Endothelial cell of umbilical vein (primary cell): Measurements from ENCODE around the gene DAZAP1. TPM values are rescaled to one million over a fixed set of nuclear protein-coding genes. Genes with fewer than 3 reads are reported as not detected.

Source experiments
- BruUV-seq: library from RNA; stranded (reverse); fragments of 400-500 nt; replicated peaks from 2 replicates; lab custom pipeline; 2021; lab: Mats Ljungman, UMichigan
- CTCF ChIA-PET: fragments of 300-600, 350-600 bp; sonication (Branson Sonifier 250); formaldehyde crosslinking; loops from one replicate; lab custom pipeline; 2021; ENCODE audit warnings: antibody characterized with exemption, inconsistent platforms; lab: Charles Lee
- POLR2A ChIA-PET: fragments of 300-600, 350-600 bp; sonication (Branson Sonifier 250); formaldehyde crosslinking; loops from one replicate; lab custom pipeline; 2021; ENCODE audit warnings: antibody characterized with exemption, inconsistent platforms; lab: Charles Lee
- DNase-seq: peaks from one replicate; pipeline ENCODE4 v3.0.0-alpha.2; 2011; ENCODE audit warnings: low read depth, low spot score
- FAIRE-seq: peaks from 2 replicates; lab custom pipeline; 2011; peaks lifted over from hg19 to GRCh38; lab: Jason Lieb, UNC
- H2AFZ ChIP-seq: 2 replicates; pipeline ENCODE4 v1.6.0; 2012; ENCODE audit warnings: low read depth, low read length, control low read depth, inconsistent platforms
- H3K27ac ChIP-seq: 2 replicates; pipeline ENCODE4 v1.5.1; 2011; ENCODE audit warnings: low read depth, mild to moderate bottlenecking, control low read depth, low read length, moderate library complexity; ENCODE audit not compliant: insufficient read depth
- H3K27me3 ChIP-seq, 2 experiments: 2 replicates each; pipeline versions ENCODE4 v1.6.0 to v1.6.1; 2011; ENCODE audit warnings: low read length in 2 of 2, mixed read lengths in 1 of 2; ENCODE audit not compliant: control insufficient read depth in 2 of 2, insufficient read depth in 2 of 2
- H3K36me3 ChIP-seq, 2 experiments: 2 replicates in 1 of 2; 3 replicates in 1 of 2; pipeline ENCODE4 v1.5.1; 2011; ENCODE audit warnings: low read length in 2 of 2, mild to moderate bottlenecking in 1 of 2, moderate library complexity in 1 of 2; ENCODE audit not compliant: control insufficient read depth in 2 of 2, insufficient read depth in 2 of 2; ENCODE audit errors: extremely low read depth in 1 of 2
- H3K4me1 ChIP-seq: 3 replicates; pipeline ENCODE4 v1.5.1; 2011; ENCODE audit warnings: mild to moderate bottlenecking, low read length; ENCODE audit not compliant: control insufficient read depth, insufficient read depth; ENCODE audit errors: extremely low read depth
- H3K4me2 ChIP-seq: 2 replicates; pipeline ENCODE4 v1.6.1; 2011; ENCODE audit warnings: low read length, control low read depth, mixed read lengths; ENCODE audit not compliant: insufficient read depth
- H3K4me3 ChIP-seq, 3 experiments: fragments of 200-600 bp in 1 of 3; sonication (generic), shearing (Covaris generic) in 1 of 3; replicated peaks in 1 of 3; 2 replicates each; pipeline ENCODE4 v1.5.1; 2011 to 2016; ENCODE audit warnings: control low read depth in 3 of 3, low read length in 3 of 3, mild to moderate bottlenecking in 2 of 3, inconsistent platforms in 1 of 3, low read depth in 1 of 3, moderate library complexity in 1 of 3; ENCODE audit not compliant: insufficient read depth in 1 of 3
- H3K79me2 ChIP-seq: 2 replicates; pipeline ENCODE4 v1.6.0; 2012; ENCODE audit warnings: low read length, inconsistent platforms; ENCODE audit not compliant: control insufficient read depth, insufficient read depth
- H3K9ac ChIP-seq: replicated peaks from 2 replicates; pipeline ENCODE3; 2011; ENCODE audit warnings: low read length, control low read depth; ENCODE audit not compliant: insufficient read depth; ENCODE audit errors: extremely low read depth
- H3K9me1 ChIP-seq: replicated peaks from 3 replicates; pipeline ENCODE4 v1.6.0; 2011; ENCODE audit warnings: mild to moderate bottlenecking, low read length; ENCODE audit not compliant: control insufficient read depth, insufficient read depth; ENCODE audit errors: extremely low read depth
- H3K9me3 ChIP-seq: replicated peaks from 2 replicates; pipeline ENCODE4 v1.5.1; 2012; ENCODE audit warnings: low read length, inconsistent platforms; ENCODE audit not compliant: control insufficient read depth, insufficient read depth
- H4K20me1 ChIP-seq: replicated peaks from 2 replicates; pipeline ENCODE3; 2011; ENCODE audit warnings: mild to moderate bottlenecking, low read length; ENCODE audit not compliant: control insufficient read depth, insufficient read depth; ENCODE audit errors: extremely low read depth
- EZH2 ChIP-seq: IDR thresholded peaks from 2 replicates; pipeline ENCODE4 v1.6.1; 2012; ENCODE audit warnings: borderline replicate concordance, low read depth, mild to moderate bottlenecking, moderate library complexity, low read length, inconsistent platforms; ENCODE audit not compliant: severe bottlenecking
- POLR2AphosphoS5 ChIP-seq: IDR thresholded peaks from 2 replicates; pipeline ENCODE4 v1.6.1; 2012; ENCODE audit warnings: low read depth, mild to moderate bottlenecking, control low read depth, low read length, moderate library complexity; ENCODE audit not compliant: insufficient read depth
- dilution Hi-C: fragments of 300-500 bp; cut with MboI; formaldehyde crosslinking; loops from one replicate; pipeline ENCODE4 v1.15.0; 2019; ENCODE audit warnings: low sequenced_read_pairs; ENCODE audit not compliant: extremely low pct_ligation_motif_present
- intact Hi-C: fragments of 100-400 bp; cut with micrococcal nuclease; formaldehyde crosslinking; loops from one replicate; pipeline ENCODE4 v1.10.0; 2022
- polyA plus RNA-seq, 4 experiments: library from polyadenylated mRNA; depleted of rRNA in 3 of 4; stranded (reverse) in 3 of 4; unstranded in 1 of 4; fragments of >200 nt; gene quantifications; 2 replicates each; pipeline versions ENCODE4 v1.2.1 to v1.2.3, GENCODE V29; 2011 to 2012; ENCODE audit warnings: missing spikeins in 1 of 4
- total RNA-seq: library from RNA; stranded (reverse); gene quantifications from 2 replicates; pipeline ENCODE4 v1.2.3, GENCODE V29; 2021
- TF ChIP-seq, protein P1 (sequence below): IDR thresholded peaks from 2 replicates; pipeline ENCODE4 v1.6.1; 2011; ENCODE audit not compliant: insufficient read depth, insufficient read length
- TF ChIP-seq, protein P2 (sequence below), 2 donors: IDR thresholded peaks; 1 replicate in 1 of 2; 2 replicates in 1 of 2; pipeline ENCODE4 v1.5.1; 2011; ENCODE audit warnings: low read length in 2 of 2, mild to moderate bottlenecking in 2 of 2, moderate library complexity in 2 of 2, control low read depth in 1 of 2, inconsistent platforms in 1 of 2, low read depth in 1 of 2; ENCODE audit not compliant: insufficient read depth in 1 of 2; ENCODE audit errors: extremely low read depth in 1 of 2

DAZAP1 gene
- total and polyA plus RNA-seq, 2 donors (not counting 3 experiments of a cell fraction or from before 2014, with no cell fraction given) = 50.1 to 187 TPM

DNA sequence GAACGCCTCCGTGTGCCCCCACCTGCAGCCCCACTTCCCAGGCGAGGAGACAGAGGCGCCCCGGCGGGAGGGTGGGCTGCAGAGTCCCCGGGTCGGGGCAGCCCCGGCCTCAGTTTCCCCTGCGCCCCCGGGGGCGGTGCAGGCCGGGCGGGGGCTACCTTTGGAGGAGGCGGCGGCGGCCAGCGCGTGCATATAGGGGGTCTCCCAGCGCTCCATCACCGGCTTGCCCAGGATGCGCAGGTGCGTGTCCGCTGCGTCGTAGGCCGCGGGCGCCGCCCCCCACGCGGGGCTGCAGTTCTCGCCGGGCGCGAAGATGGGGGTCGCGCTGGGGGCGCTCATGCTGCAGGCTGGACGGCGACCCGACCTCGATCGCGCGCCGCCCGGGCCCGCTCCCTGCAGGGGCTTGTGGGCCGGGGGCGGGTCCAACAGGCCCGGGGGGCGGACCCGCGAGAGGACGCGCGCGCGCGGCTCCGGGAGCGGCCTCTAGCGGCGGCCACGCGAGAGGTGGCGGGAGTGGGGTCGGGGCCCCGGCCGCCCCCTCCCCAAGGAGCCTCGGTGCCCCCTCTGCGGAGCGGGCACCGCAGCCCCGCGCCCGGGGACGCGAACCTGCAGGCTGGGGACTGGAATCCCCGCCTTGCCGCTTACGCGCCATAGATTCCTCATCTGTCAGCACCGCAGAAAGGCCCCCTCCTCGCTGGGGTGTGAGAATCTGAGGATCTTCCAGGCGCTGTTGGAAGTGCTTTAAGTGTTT lies 6.1 kb upstream of the DAZAP1 start, which contains the start of gene GAMT:
GAMT (minus strand) TSS at position 405 of the 751 bp plus-strand sequence; CDS start at position 339, 66 bp downstream.
- Histone ChIP-seq H3K9ac (no peak within 1 kb of the TSS), H3K9me1 (no peaks in the 10 kb centered on the region), H3K4me3 (peak within 1 kb of the TSS; percentile 47 to 70 (median 56)), H3K9me3 (no peaks in the 10 kb centered on the region), H3K4me1 (peaks cover 12% of the 10 kb centered on the region), H4K20me1 (no peaks in the 10 kb centered on the region), H2AFZ (peak within 1 kb of the TSS; percentile 84), H3K79me2 (no peaks in the 10 kb centered on the region), H3K4me2 (peak within 1 kb of the TSS; percentile 49), H3K36me3 (no peaks in the 10 kb centered on the region), H3K27me3 (no peaks in the 10 kb centered on the region), H3K27ac (no peak within 1 kb of the TSS)
- TF ChIP-seq, protein P1, sequence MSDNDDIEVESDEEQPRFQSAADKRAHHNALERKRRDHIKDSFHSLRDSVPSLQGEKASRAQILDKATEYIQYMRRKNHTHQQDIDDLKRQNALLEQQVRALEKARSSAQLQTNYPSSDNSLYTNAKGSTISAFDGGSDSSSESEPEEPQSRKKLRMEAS = no peak
- TF ChIP-seq POLR2AphosphoS5 (no peak), EZH2 (no peak)
- TF ChIP-seq, protein P2, sequence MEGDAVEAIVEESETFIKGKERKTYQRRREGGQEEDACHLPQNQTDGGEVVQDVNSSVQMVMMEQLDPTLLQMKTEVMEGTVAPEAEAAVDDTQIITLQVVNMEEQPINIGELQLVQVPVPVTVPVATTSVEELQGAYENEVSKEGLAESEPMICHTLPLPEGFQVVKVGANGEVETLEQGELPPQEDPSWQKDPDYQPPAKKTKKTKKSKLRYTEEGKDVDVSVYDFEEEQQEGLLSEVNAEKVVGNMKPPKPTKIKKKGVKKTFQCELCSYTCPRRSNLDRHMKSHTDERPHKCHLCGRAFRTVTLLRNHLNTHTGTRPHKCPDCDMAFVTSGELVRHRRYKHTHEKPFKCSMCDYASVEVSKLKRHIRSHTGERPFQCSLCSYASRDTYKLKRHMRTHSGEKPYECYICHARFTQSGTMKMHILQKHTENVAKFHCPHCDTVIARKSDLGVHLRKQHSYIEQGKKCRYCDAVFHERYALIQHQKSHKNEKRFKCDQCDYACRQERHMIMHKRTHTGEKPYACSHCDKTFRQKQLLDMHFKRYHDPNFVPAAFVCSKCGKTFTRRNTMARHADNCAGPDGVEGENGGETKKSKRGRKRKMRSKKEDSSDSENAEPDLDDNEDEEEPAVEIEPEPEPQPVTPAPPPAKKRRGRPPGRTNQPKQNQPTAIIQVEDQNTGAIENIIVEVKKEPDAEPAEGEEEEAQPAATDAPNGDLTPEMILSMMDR (IDR thresholded peaks at IDR 0.05; ENCODE audit: extremely low read depth in 1 of 2, insufficient read depth in 1 of 2, low read depth in 1 of 2, low read length in 2 of 2) = peak; percentile 27 to 48
- FAIRE-seq (peak; percentile 12), DNase-seq (peak; percentile 48)
- intact Hi-C loops = loop anchor here (1.0 to 10.0 kb wide), 2 partner anchors 18 to 193 kb away; partner anchors contain the start of genes MBD3 and NDUFS7
- ChIA-PET CTCF (no interaction called here), POLR2A (no interaction called here)
- no TSS peak for BruUV-seq
- dilution Hi-C loops = no loop called here
